ENCODE measurements around the gene CFTR.
A peak's percentile ranks its signal among the peaks of the same experiment; 100 is the strongest.
"Not testable (repeated sequence)": the region's sequence is repeated elsewhere in the genome, so short reads cannot be mapped to it uniquely, and the experiment has no call there.

CFTR gene

DNA sequence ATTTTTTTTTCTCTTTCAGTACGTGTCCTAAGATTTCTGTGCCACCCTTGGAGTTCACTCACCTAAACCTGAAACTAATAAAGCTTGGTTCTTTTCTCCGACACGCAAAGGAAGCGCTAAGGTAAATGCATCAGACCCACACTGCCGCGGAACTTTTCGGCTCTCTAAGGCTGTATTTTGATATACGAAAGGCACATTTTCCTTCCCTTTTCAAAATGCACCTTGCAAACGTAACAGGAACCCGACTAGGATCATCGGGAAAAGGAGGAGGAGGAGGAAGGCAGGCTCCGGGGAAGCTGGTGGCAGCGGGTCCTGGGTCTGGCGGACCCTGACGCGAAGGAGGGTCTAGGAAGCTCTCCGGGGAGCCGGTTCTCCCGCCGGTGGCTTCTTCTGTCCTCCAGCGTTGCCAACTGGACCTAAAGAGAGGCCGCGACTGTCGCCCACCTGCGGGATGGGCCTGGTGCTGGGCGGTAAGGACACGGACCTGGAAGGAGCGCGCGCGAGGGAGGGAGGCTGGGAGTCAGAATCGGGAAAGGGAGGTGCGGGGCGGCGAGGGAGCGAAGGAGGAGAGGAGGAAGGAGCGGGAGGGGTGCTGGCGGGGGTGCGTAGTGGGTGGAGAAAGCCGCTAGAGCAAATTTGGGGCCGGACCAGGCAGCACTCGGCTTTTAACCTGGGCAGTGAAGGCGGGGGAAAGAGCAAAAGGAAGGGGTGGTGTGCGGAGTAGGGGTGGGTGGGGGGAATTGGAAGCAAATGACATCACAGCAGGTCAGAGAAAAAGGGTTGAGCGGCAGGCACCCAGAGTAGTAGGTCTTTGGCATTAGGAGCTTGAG lies at the start of gene CFTR:
CFTR (plus strand) TSS at position 801 of the 830 bp plus-strand sequence. CDS start 70 bp downstream, outside the sequence.
- DNase-seq: no peak

DNA sequence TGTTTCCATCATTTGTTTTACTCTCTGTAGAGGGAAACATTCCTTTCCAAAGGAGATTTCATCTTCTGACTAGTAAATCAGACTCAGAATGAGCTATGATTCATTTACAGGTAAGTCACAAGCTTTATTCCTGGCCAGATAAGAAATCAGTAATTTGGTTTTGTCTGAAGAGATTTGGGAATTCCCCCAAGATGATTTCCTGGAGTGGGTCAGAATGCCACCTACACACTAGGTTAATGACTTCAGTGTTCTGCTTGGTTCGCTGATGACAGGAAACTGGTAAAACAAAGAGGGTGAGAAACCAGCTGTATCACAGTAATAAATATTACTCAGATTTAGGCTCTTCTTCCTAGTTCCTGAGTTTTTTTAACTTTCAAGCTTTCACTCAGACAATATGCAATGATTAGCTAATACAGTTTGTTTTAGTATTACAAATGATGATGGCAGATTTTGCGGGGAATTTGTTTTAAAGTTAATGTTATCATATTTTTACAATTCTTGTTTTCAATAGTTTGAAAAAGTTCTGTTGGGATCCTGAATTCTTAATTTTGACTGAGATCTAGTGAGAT lies 44.3 kb upstream of the CFTR start:
- DNase-seq: no peak

DNA sequence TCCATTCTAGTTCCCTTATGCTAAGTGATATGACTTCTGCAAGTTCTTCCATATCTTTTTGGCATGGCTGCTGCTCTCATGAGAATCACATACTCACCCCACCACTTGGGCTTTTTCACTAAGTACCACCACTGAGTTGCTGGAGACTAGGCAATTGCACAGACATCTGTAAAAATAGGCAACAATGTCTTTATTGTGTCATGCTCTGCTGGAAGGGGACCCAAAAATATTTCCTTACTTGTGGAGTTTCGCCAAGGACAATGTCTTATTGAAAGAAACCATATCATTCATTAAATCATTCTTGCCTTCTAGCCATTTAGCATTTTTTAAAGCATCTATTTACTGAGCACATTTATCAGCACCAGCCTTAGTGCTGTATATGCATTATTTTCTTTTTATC lies 35.2 kb upstream of the CFTR start:
- DNase-seq: no peak

DNA sequence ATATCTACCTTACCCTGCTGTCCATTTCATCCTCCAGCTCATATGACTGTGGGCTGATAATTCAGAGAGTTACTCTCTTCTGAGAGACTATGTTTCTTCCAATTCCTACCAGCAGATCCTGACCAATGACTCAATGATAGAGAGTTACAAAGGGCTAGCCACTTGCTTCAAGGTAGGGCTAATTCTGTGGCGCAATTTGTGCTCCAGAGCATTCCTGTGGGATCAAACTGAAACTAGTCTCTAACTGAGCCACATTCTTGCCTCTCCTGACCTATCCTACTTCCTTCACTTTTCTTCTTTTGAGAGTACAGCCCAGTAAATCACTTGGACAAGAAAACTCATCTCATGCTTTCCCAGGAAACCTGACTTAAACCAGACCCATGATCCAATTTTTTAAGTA lies 34.6 kb upstream of the CFTR start:
- DNase-seq: no peak

DNA sequence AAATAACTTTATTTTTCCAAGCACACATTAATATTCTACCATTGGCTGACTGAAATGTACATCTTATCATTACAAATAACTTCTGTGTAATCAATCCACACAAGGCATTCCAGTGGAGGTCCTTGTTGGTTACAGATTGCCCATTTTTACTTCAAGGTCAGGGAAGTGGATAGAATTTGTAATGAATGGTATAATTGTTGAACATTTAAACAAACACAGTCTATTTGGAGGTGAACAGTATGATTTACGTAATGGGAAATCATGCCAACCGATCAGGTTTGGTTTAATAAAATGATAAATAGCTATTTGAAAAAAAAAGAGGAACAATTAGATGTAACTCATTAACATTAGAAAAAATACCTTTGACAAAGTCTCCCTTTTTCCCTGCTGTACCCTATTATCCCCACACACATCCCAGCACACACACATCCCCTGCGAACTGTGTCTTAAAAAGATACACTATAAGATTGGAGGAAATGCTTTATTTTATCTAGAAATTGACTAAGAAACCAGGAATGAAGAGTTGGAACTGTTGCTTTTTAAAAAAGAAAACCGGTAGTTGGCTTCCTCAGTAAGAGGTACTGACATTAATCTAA lies 33.5 kb upstream of the CFTR start:
- DNase-seq: no peak

DNA sequence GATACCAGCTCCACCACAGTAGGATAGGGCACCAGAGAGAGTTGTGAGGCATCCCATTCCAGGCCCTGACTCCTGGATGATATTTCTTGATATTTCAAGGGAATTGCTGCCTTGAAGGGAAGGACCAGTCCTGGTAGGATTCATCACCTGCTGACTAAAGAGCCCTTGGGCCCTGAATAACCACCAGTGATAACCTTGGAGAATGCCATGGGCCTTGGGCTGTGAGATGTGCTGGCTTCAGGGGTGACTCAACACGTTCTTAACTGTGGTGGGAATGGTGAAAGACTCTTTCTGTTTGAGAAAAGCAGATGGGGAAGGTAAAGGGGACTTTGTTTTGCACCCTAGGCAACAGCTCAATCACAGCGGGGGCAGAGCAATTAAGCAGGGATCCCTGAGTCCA lies 31.2 kb upstream of the CFTR start:
- DNase-seq: no peak

DNA sequence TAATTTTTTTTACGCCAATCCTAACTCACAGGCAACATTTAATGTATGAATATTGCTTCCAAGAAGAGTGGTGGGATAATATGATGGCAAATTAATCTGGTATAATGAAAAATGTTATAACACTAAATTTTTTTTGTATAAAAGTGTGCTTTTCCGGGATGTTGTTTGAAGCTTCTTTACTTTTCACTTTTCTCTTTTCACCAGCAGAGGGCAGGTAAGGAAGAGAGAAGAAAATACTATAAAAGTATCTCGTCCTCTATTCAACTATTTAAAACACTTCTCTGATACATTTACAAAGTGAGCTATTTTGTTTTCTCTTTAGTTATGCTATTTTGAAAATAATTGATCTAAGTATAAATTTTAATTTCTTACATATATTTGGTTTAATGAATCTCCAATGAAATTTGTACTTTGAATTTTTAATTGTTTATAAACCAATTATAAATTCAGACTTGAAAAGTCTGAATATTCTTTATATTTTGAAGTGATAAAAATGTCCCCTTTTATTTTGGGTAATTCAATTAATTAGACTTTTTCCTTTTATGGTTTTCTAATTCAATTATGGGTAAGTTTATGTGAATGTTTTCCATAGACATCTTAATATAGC lies 20.7 kb upstream of the CFTR start:
- peak; percentile 44 for DNase-seq

DNA sequence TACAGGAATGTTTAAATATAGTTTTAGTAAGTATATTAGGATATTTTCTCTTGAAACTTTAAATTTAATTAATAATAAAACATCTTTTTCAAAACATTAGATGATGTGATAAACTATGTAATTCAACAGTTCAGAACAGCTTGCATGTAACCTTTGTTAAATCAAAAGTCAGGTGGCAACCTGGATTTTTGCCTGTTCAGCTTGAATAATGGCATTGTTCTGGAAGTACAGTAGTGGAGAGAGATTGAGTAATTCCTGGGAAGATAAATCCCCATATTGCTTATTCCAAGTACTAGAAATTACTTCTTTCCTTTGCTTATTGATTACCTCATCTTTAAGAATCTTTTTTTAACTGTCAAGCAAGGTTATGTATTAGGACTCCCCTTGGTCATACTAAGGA lies 20.1 kb upstream of the CFTR start:
- DNase-seq: no peak

DNA sequence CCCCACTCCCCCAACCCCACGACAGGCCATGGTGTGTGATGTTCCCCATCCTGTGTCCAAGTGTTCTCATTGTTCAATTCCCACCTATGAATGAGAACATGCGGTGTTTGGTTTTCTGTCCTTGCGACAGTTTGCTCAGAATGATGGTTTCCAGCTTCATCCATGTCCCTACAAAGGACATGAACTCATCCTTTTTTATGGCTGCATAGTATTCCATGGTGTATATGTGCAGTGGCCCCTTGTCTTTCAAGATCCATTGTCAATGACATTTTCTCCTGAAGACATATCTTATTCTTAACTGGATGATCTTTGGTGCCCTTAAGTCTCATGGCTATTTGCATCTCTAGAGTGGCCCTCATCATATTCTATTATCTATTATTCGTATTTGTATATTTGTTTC lies 19.0 kb upstream of the CFTR start:
- not testable (repeated sequence) for DNase-seq

DNA sequence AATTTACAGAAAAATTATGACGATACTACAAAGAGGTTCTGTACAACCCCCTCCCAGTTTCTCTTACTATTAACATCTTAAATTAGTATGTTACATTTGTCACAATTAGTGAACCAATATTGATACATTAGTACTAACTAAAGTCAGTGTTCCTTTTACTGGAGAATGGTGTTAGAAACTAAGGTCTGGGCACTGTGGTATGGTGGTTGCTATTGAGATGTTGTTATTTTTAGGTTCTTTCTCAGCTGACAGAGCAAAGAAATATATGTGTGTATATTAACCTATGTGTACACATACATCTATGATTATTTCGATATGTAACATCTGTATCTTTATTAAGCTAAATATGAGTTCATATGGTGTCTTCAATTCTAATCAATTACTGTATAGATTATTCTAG lies 11.7 kb upstream of the CFTR start:
- no peak for DNase-seq

DNA sequence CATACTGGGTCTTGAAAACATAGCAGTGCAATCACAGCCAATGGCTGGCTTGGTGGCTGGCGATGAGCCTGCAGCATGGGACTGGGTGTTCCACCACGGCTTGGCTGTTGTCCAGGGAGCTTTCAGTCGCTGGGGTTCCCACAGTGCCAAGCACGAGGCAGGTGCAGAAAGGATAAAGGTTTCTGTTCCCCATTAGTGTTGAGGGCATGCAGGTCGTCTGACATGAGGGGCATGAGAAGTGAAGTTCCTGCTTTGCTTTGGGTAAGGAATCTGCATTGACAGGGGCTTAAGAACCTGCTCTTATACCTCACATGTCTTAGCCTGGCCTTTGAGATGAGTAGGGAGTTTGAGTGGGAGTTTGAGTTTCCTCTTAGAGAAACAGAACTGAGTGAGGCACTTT lies 9.0 kb upstream of the CFTR start:
- peak; percentile 25 for DNase-seq

DNA sequence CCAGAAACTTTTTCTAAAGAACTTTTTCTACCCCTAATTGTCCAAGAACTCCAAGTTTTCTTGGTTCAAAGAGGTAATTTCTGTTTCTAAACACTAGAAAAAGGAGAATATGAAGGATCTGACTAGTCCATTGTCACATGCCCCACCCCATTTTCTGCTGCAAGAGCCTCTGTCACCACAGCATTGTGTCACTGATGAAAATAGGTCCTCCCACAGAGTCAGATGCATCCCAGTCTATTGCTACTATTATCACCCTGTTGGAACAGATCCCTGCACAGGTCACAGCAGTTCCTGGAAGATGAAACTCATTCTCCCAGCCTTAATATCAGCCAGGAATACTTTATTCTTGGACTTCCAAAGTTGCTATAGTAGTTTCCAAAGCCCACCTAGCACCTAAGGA lies 7.5 kb upstream of the CFTR start:
- DNase-seq: no peak

DNA sequence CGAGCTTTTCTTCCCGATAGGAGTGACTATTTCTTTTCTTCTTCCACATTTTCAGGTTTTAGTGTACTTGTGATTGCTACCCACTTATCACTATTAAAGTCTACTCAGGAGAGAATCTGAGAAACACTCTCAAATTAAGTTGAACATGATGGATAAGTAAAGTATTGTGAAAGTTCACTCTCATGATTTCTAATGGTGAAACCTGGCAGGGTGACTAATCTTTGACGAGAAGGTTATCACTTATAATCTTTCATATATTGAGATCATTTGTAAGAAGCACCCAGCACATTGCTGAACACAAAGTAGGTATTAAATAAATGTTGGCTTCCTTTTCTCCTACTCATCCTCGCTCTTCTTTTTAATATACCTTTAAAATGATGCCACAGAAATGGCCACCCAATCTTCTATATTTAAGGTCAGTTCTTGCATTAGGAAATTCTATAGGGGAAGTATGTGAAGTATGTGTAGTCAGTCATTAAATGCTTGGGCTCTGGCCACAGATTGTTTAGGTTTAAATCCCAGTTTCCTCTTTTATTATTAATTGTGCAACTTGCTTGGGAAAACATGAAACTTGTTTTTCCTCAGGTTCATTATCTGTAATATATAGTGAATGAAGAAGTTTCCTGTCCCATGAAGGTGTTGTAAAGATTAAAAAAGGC lies 3.1 kb upstream of the CFTR start:
- no peak for DNase-seq

DNA sequence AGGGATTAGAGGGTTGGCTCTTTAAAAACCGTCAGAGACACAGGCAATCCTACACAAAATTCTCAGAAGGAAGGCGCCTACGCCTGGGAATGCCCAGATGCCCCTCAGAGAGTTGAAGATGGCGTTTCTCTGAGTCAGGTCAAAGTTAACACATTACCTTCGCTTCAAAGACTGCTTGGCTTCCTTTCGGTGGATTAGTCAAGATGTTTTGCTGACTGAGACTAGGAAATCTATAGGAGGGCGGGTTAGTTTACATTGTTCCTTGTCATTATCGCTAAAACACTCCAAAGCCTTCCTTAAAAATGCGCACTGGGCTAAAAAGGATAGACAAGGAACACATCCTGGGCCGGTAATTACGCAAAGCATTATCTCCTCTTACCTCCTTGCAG lies 995 bp upstream of the CFTR start:
- no peak for DNase-seq

DNA sequence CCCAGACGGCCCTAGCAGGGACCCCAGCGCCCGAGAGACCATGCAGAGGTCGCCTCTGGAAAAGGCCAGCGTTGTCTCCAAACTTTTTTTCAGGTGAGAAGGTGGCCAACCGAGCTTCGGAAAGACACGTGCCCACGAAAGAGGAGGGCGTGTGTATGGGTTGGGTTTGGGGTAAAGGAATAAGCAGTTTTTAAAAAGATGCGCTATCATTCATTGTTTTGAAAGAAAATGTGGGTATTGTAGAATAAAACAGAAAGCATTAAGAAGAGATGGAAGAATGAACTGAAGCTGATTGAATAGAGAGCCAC lies 184 bp downstream of the CFTR start:
- no peak for DNase-seq

DNA sequence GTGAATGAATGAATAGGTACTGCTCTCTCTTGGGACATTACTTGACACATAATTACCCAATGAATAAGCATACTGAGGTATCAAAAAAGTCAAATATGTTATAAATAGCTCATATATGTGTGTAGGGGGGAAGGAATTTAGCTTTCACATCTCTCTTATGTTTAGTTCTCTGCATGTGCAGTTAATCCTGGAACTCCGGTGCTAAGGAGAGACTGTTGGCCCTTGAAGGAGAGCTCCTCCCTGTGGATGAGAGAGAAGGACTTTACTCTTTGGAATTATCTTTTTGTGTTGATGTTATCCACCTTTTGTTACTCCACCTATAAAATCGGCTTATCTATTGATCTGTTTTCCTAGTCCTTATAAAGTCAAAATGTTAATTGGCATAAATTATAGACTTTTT lies 1.2 kb downstream of the CFTR start:
- DNase-seq: no peak

DNA sequence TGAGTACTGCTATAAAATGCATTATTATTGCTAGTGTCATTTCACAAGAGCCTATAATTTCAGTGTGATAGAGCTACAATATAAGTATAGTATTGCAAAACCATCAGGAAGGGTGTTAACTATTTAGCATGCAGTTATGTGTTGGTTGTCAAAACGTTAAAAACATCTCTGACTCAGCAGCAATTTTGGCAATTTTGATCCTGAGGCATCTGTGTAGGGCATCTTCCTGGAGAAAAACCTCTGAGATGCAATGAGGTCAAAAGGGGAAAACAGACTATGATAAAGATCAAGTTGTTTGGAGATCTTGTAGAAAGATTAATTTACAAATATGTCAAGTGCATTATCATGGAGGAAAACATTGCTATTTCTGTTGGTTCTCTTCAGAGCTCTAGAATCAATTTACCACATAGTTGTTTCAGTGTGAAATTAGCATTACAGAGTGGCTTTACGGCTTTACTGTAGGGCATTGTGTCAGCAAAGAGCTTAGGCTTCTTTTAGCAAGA lies 5.3 kb downstream of the CFTR start:
- DNase-seq: no peak

DNA sequence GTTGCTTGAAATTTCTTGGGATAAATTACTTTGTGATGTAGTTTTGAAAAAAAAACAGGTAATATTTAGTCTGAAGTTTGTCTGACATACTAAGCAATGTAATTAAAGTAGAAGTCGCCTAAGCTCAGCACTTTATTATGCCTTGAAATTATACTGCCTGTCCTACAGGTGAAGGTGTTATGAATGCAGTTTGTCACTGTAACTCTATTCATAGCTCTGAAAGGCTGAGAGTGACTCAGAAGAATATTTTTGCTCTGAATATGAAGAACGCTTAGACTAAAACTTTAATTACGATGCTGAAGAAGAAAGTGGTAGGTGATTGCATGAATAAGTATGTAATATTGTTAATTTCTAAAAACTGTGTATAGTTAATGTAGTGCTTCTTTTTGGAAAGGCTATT lies 9.2 kb downstream of the CFTR start:
- DNase-seq: no peak

DNA sequence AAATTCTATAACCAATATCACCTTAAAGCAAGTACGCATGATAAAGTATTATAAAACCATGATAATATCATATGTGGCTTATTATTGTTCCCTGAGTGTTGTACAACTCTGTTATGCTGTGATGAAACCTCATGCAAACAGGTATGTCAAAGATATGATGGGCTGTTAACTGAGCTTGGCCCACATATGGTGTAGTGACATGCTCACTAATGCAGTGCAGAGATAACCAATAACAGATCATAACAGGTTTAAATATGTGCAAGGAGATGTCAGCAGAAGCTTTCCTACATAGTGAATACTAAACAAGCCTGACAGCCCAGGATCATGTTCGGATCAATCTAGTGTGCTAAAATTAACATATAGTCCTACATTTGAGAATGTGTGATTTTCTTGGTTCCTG lies 9.6 kb downstream of the CFTR start:
- DNase-seq: no peak

DNA sequence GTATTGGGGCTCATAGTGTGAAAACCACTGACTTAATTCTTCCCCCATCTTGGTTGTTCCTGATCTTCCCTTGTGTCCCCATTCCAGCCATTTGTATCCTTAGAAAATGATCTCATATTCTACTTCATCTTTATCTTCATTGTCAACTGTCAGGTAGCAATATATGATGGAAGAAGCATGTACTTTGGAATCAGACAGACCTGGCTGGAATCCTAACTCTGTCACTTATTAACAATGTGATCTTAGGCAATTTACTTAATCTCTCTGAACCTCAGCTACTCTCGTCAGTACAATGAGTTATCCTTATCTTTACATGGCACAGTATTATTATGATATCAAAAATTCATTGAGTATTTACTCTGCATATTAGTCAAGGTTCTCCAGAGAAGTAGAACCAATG lies 10.1 kb downstream of the CFTR start:
- no peak for DNase-seq

DNA sequence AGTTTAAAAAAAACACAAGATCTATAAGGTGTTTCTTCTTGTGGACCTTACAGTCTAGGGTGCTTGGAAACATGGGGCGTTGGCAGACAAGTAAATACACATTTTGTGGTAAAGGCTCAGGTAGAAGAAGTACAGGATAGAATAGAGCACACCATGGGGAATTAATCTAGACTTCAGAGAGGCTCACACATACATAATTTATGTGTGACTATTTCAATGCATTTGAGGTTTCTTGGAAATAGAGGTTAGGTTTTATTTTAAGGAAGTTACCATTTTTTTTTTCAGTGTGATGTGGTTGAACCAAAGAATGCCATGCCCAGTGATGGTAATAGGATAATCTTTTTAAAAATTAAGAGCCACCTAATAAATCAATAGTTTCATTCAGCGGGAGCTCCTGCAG lies 12.8 kb downstream of the CFTR start:
- DNase-seq: no peak

DNA sequence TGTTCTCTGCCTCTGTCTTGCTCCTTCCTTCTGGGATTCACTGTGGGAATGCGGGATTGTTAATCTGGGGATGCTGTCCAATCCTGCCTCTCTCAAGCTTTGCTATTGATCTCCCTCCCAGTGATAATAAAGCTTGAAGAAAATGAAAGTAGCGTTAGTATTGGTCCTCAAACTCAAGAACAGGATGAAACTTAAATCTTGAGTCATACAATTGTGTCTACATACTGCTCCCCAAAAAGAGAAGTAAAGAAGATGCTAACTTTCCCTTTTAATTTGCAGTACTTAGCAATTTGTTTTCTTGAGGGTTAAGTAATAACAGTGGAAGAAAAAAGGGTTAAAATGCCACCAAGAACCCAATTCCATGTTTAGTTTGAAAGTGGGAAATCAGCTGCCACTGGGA lies 13.6 kb downstream of the CFTR start:
- DNase-seq: no peak

DNA sequence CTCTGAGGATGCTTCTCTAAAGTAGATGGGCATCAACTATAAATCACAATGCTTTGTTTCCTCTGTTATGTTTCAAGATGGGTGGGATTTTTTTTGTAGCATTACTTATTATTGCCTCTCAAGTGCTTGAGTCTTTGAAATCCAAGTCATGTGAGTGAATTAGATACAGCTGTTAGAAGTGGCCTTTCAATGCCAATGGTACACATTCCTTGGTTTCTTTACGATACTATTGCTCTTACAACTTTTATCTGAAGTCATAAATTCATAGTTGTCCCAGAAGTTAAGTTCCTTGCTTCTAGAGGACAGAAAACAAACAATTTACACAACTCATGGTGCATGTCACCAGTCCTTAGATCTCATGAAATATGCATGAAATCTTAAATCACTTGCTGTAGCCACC lies 15.5 kb downstream of the CFTR start:
- no peak for DNase-seq

DNA sequence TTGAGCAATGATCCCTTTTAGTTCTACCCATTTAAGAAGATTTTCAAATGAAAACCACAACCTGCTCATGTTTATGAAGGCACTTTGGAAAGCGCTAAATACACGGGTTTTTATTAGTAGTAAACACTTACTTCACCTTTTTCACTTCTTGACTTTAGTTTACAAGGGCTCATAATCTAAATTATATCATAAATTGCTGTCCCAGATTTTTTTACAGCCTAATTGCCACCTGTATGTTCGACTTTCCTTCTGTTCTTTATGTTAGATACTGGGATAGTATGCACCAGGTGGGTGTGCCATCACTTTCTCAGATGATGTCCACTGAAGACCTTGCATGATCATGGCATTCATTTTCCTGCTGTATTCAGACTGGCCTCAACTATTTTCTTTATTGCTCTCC lies 22.5 kb downstream of the CFTR start:
- no peak for DNase-seq

Measured in DMS79 treated with DMSO at 0.1 percent for 48 hours (cell line).